Right lobe of liver (tissue), 4 donors: ENCODE data around the gene DNAH14.
A peak's percentile ranks its signal among the peaks of the same experiment; 100 is the strongest.

Experiments
- POLR2A ChIP-seq: fragments of 450-650 bp; IDR thresholded peaks from one replicate; pipeline ENCODE4 v1.6.1; 2017; ENCODE audit warnings: antibody characterized with exemption, mild to moderate bottlenecking
- TF ChIP-seq, protein P1 (sequence below), 4 donors: fragments of 200-600 bp in 3 of 4; fragments of 450-650 bp in 1 of 4; IDR thresholded peaks; one replicate each; pipeline versions ENCODE4 v1.5.1 to v1.8.0; 2016 to 2022; ENCODE audit warnings: antibody characterized with exemption in 4 of 4, mild to moderate bottlenecking in 2 of 4
- donor health status: DM: no; HTN: no; CAD: no.
- donor health status: DM: no; HTN: no; CAD: no.
- donor health status: DM: no; HTN: yes; CAD: no.

DNA sequence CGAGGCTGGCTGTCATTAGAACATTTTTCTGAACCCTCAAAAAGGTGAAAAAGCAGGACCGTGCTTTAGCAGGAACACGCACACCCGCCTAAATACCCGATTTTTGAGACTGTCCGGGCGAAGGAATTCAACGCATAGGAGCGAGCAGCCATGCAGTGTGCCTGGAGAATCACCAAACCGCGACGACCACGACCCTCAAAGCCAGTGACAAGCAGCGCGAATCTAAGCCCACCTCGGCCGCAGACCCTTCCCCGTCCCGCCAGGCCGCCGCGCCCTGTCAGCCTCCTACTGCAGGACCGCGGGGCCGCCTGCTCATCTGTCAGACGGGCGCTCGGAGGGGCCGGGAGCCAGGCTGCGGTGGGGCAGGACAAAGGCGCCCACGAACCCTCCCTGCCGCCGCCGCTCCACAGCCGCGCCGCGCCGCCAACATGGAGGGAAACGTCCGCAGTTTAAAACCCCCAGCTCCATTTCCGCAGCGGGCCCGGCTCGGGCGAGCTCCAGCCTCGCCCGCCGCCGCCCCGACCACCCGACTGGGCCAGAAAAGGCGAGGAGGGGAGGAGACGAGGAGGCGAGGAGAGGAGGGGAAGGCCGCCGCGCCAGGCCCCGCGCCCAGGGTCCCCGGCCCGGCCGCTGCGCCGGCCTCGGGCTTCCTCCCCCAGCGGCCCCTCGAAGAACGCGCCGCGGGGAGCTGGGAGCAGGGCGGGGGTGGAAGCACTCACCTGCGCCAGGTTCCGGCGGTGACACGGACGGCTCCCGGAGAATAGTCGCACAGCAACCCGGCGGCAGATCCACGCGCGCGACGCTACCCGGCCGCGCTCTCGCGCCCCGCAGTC, 498.0 kb downstream of the DNAH14 start, which contains the start of gene LBR:
- TF ChIP-seq, protein P1, sequence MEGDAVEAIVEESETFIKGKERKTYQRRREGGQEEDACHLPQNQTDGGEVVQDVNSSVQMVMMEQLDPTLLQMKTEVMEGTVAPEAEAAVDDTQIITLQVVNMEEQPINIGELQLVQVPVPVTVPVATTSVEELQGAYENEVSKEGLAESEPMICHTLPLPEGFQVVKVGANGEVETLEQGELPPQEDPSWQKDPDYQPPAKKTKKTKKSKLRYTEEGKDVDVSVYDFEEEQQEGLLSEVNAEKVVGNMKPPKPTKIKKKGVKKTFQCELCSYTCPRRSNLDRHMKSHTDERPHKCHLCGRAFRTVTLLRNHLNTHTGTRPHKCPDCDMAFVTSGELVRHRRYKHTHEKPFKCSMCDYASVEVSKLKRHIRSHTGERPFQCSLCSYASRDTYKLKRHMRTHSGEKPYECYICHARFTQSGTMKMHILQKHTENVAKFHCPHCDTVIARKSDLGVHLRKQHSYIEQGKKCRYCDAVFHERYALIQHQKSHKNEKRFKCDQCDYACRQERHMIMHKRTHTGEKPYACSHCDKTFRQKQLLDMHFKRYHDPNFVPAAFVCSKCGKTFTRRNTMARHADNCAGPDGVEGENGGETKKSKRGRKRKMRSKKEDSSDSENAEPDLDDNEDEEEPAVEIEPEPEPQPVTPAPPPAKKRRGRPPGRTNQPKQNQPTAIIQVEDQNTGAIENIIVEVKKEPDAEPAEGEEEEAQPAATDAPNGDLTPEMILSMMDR (IDR thresholded peaks at IDR 0.05): no peak
- TF ChIP-seq POLR2A: peak; percentile 94
